Measurements from ENCODE around the gene VTI1B.
A peak's percentile ranks its signal among the peaks of the same experiment; 100 is the strongest.

The VTI1B gene

GRCh38 chr14:67599698-67600561, 74.5 kb downstream of the VTI1B start, which contains the start of gene PIGH:
Gene PIGH, minus strand, starts transcription at chr14:67600268. Its CDS starts 65 bp downstream, at chr14:67600203.
- H3K27ac ChIP-seq, result peak within 1 kb of the TSS; percentile 74
- peak; percentile 83 for TF ChIP-seq CTCF (IDR thresholded peaks at IDR 0.05)
- TF ChIP-seq ZFX (IDR thresholded peaks at IDR 0.05; ENCODE audit: borderline replicate concordance), result no peak

Data from 22Rv1 (cell line).